GM18505 (cell line): ENCODE data around the gene INTS1.

Source experiments
- ATAC-seq: cut with Tn5 transposase; IDR thresholded peaks from one replicate; pipeline ENCODE4 v1.9.1; 2021; ENCODE audit not compliant: unreplicated experiment
- POLR2A ChIP-seq: IDR thresholded peaks from 4 replicates; pipeline ENCODE4 v1.6.1; 2011; ENCODE audit warnings: borderline replicate concordance; ENCODE audit not compliant: insufficient read depth, insufficient read length; ENCODE audit errors: extremely low read depth

Gene INTS1

GRCh38 chr7:1474736-1475135, 29.5 kb downstream of the INTS1 start:
- no peak for TF ChIP-seq POLR2A
- no peak for ATAC-seq

DNA sequence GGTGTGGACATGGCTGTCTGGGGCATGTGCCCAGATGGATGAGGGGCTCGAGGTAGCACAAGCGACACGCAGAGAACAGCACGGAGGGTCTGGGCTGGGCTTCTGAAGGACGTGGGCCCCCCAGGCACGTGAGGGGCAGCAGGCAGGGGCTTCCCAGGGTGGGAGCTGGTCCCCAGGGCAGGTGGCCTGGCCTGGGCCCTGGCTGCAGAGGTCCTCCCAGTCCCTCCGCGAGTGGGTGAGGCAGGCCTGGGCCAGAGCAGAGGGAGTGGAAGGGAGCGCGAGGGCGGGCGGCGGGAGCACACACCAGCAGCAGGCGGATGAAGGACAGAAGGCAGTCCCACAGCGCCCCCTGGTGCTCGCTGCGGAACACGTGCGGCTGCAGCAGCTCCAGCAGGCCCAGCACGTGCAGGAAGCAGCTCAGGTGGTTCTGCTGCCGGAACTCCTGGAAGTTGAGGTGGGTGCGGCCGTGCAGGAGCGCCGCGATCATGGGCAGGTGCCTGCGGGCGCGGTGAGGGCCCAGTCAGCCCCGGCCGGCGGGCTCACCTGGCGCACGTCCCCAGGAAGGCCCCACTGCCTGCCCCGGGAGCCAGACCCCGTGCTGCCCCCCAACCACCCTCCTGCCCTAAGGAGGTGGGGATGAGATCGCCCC, 30.2 kb downstream of the INTS1 start:
- no peak for ATAC-seq
- no peak for TF ChIP-seq POLR2A

GRCh38 chr7:1470901-1471300, 33.3 kb downstream of the INTS1 start:
- TF ChIP-seq POLR2A: no peak
- no peak for ATAC-seq

GRCh38 chr7:1468643-1469298, 35.4 kb downstream of the INTS1 start:
- TF ChIP-seq POLR2A: no peak
- no peak for ATAC-seq

- no peak for TF ChIP-seq POLR2A
- ATAC-seq: no peak
These were observed 36.0 kb downstream of the INTS1 start for GRCh38 chr7:1468203-1468602.

- no peak for ATAC-seq
- TF ChIP-seq POLR2A: no peak
These were observed 37.5 kb downstream of the INTS1 start for GRCh38 chr7:1466524-1467271.

GRCh38 chr7:1464694-1465093, 39.5 kb downstream of the INTS1 start:
- no peak for ATAC-seq
- no peak for TF ChIP-seq POLR2A

DNA sequence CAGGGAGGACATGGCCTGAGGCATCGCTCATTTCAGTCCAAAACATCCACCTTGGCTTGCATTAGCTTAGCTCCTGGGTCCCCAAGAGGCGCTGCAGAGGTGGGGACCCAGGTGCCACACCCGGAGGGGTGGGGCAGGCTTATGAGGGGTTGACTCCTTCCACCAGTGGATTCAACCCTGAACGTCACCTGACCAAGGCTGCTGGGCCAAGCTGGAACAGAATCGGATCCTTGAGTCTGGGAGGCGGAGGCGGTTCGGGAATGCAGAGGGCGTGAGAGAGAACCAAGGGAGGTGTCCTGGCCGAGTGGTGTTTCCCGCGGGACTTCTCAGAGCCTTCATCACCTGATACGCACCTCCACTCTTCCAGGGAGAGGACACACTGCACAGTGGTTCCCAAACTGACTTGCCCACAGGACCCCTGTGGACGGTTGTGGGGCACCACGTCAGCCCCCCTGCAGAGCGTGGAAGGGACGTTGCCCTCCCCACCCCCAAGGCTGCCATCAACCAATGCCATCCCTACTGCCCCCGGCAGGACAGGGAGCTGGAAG, 40.4 kb downstream of the INTS1 start:
- no peak for ATAC-seq
- TF ChIP-seq POLR2A: no peak

DNA sequence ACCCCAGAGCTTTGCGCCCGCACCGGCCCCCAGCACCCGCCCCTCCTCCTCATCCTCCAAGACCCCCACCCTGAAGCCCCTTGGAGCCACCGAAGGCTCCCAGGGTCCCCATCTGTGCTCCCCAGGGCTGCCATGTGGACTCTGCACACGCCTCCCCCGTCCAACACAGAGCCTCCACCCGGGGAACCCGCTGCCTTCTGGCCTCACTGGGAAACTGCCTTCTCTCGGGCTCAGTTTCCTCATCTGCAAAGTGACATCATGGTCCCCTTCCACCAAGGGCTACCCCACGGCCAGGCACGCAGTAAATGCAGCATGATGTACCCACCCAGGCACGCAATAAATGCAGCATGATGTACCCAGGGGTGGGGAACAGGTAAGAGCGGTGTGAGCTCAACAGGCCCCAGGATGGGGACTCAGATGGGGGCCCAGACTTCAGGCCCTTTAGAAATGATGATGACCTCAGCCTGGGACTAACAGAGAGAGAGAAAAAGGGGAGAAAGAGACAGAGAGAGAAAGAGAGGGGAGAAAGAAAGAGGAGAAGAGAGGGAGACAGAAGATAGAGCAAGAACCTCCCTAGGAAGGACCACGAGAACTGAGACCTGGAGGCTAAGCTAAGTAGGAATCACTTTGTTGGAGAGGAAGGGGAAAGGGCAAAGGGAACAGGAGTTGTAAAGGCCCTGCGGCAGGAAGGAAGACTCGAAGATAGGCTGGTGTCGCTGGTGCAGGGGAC, 42.4 kb downstream of the INTS1 start:
- TF ChIP-seq POLR2A: no peak
- no peak for ATAC-seq

- TF ChIP-seq POLR2A: no peak
- no peak for ATAC-seq
These were observed 43.2 kb downstream of the INTS1 start for GRCh38 chr7:1460821-1461645.

DNA sequence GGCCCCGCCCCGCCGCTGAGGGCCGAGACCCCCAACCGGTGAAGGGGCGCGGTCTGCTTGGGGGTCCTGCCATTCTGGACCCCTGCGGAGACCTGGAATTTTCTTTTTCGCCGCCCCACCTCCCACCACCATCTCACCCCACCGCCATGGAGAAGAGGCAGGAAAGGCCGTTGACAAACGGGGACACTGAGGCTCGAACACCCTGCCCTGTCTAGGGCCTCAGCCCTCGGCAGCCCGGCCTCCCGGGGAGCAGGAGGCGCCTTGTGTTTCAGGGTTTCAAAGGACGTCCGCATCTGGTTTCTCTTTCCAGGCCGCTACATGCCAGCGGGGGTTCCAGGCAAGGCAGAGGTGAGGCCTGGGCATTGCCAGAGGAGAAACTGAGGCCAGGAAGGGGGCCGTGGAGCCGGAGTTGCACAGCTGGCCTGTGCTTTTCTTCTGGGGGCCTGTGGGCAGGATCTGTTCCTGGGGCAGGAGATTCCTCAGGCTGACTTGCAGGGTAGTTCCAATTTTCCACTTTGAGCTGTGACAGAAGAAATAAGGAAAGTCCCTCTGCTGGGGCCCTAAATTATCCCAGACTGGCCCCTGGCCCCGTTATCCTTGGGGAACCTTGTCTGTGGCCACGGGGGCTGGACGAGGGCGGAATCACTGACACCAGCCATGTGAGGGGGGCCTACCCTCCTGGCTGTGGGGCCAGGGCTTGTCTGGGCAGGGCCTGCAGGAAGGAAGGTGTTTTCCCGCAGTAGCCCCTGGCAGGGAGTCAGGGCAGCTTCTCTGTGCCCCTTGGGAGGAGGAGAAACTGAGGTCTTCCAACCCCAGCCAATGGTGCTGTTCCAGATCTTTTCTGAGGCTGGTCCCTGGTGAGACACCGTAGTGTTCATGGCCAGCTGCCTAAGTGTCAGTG, 44.0 kb downstream of the INTS1 start:
- ATAC-seq: no peak
- TF ChIP-seq POLR2A: no peak
